Calu3 (cell line): Measurements from ENCODE around the gene WDFY2. TPM values are rescaled to one million over a fixed set of nuclear protein-coding genes. Genes with fewer than 3 reads are reported as not detected.

Experiments used
- BruUV-seq: library from RNA; stranded (reverse); fragments of 400-500 nt; replicated peaks from 2 replicates; lab custom pipeline; 2021; lab: Mats Ljungman, UMichigan
- CTCF ChIA-PET: fragments of 300-600 bp; sonication (Branson Sonifier 250); formaldehyde crosslinking; loops from one replicate; lab custom pipeline; 2022; ENCODE audit warnings: antibody characterized with exemption; lab: Charles Lee
- DNase-seq: peaks from one replicate; pipeline ENCODE4 v3.0.0; 2022
- H3K27ac Mint-ChIP-seq: one replicate; pipeline ENCODE4 v1.8.0; 2022; ENCODE audit warnings: mixed read lengths; ENCODE audit not compliant: unreplicated experiment
- H3K27me3 Mint-ChIP-seq: one replicate; pipeline ENCODE4 v1.8.0; 2022; ENCODE audit warnings: mixed read lengths; ENCODE audit not compliant: unreplicated experiment
- H3K36me3 Mint-ChIP-seq: one replicate; pipeline ENCODE4 v1.8.0; 2022; ENCODE audit warnings: mild to moderate bottlenecking, moderate library complexity, mixed read lengths; ENCODE audit not compliant: insufficient read depth, unreplicated experiment
- H3K4me1 Mint-ChIP-seq: one replicate; pipeline ENCODE4 v1.8.0; 2022; ENCODE audit warnings: mild to moderate bottlenecking, low read depth, mixed read lengths; ENCODE audit not compliant: unreplicated experiment
- H3K4me3 Mint-ChIP-seq: one replicate; pipeline ENCODE4 v1.8.0; 2022; ENCODE audit warnings: mild to moderate bottlenecking, low read depth, moderate library complexity, mixed read lengths; ENCODE audit not compliant: unreplicated experiment
- H3K9me3 Mint-ChIP-seq: one replicate; pipeline ENCODE4 v1.8.0; 2022; ENCODE audit warnings: low read depth, mixed read lengths; ENCODE audit not compliant: unreplicated experiment
- CTCF ChIP-seq: fragments of 200-600 bp; IDR thresholded peaks from one replicate; pipeline ENCODE4 v1.8.0; 2022; ENCODE audit warnings: antibody characterized with exemption; ENCODE audit not compliant: unreplicated experiment
- intact Hi-C: fragments of 100-400 bp; cut with micrococcal nuclease; formaldehyde crosslinking; loops from one replicate; pipeline ENCODE4 v1.10.0; 2022; ENCODE audit not compliant: unreplicated experiment
- total RNA-seq: library from RNA; stranded (reverse); gene quantifications from 2 replicates; pipeline ENCODE4 v1.2.3, GENCODE V29; 2022

WDFY2 gene
- total RNA-seq, 1 experiment from 2014 or later: 5.9 TPM

GRCh38 chr13:51717786-51718398, 133.6 kb downstream of the WDFY2 start:
- Mint-ChIP-seq H3K36me3 (no peaks in the 10 kb centered on the region), H3K9me3 (no peaks in the 10 kb centered on the region), H3K27ac (no peak overlapping the region), H3K4me1 (peaks cover 8% of the 10 kb centered on the region), H3K27me3 (no peaks in the 10 kb centered on the region), H3K4me3 (no peak overlapping the region)
- no TSS peak for BruUV-seq
- no peak for DNase-seq
- CTCF ChIA-PET: interaction anchor here (0.7 kb wide), 1 partner anchor 71 kb away, joined by 3 read pairs; no protein-coding TSS in a partner anchor
- intact Hi-C loops: no loop called here
- no peak for TF ChIP-seq CTCF

- CTCF ChIA-PET: no interaction called here
- H3K36me3 Mint-ChIP-seq: no peaks in the 10 kb centered on the region
- no peak overlapping the region for H3K27ac Mint-ChIP-seq
- no peaks in the 10 kb centered on the region for H3K4me1 Mint-ChIP-seq
- no peak for TF ChIP-seq CTCF
- no peak overlapping the region for H3K4me3 Mint-ChIP-seq
- no peaks in the 10 kb centered on the region for H3K9me3 Mint-ChIP-seq
- no peak for DNase-seq
- intact Hi-C loops: no loop called here
- H3K27me3 Mint-ChIP-seq: no peaks in the 10 kb centered on the region
- no TSS peak for BruUV-seq
Measured at GRCh38 chr13:51719394-51719793, 135.1 kb downstream of the WDFY2 start.

- TF ChIP-seq CTCF: no peak
- no peak overlapping the region for H3K27ac Mint-ChIP-seq
- no TSS peak for BruUV-seq
- no peaks in the 10 kb centered on the region for H3K4me1 Mint-ChIP-seq
- H3K9me3 Mint-ChIP-seq: no peaks in the 10 kb centered on the region
- CTCF ChIA-PET: no interaction called here
- no peaks in the 10 kb centered on the region for H3K27me3 Mint-ChIP-seq
- no peaks in the 10 kb centered on the region for H3K36me3 Mint-ChIP-seq
- no peak overlapping the region for H3K4me3 Mint-ChIP-seq
- DNase-seq: no peak
- intact Hi-C loops: no loop called here
Measured at GRCh38 chr13:51721496-51721895, 137.2 kb downstream of the WDFY2 start.

- Mint-ChIP-seq H3K4me3 (no peak overlapping the region), H3K9me3 (no peaks in the 10 kb centered on the region), H3K27ac (no peak overlapping the region), H3K4me1 (no peaks in the 10 kb centered on the region), H3K36me3 (no peaks in the 10 kb centered on the region), H3K27me3 (no peaks in the 10 kb centered on the region)
- BruUV-seq: no TSS peak
- CTCF ChIA-PET: no interaction called here
- DNase-seq: no peak
- TF ChIP-seq CTCF: no peak
- intact Hi-C loops: no loop called here
Measured at GRCh38 chr13:51723529-51723928, 139.3 kb downstream of the WDFY2 start.
